UCSD-AML1 (cell line): ENCODE data around the gene CIB4.

Experiments
- DNase-seq: peaks from one replicate; lab custom pipeline; 2025; ENCODE audit not compliant: unreplicated experiment; lab: John Stamatoyannopoulos, UW

The CIB4 gene

DNA sequence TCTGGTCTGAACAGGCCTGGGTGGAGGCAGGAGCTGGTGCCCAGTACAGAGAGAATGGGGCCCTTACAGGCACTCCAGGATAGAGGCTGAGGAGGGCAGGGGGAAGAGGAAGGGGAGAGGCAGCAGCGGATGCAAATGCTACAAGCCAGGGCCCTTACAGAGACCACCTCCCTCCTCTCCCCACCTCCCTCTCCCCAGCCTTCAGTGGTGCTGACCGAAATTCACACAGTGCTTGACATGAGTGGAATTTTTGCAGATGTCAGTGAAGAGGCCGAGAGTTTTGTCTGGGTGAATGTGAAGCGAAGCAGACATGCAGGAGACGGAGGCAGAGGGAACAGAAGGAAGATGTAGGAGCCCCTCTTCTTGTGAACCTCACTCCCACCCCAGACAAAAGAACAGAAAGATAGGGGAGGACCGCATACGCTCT, 31.9 kb downstream of the CIB4 start:
- DNase-seq = no peak

DNA sequence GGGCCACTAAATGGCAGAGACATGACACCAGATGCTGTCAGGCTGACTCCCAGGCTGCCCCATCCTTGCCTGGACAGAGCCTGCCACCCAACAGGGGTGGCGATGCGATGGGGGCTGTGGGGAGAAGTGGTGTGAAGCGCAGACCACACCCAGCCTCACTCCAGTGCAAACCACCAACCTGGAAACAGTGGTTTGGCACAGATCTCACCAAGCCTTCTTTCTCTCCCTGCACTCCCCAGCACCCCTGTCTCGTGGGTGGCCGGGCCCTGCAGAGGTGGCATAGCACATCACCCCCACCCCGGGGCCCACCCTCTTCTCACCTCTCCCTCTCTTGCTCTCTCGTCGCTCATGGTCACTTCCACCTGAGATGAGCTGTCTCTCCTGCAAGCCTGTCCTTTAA, 32.6 kb downstream of the CIB4 start:
- DNase-seq = no peak

DNA sequence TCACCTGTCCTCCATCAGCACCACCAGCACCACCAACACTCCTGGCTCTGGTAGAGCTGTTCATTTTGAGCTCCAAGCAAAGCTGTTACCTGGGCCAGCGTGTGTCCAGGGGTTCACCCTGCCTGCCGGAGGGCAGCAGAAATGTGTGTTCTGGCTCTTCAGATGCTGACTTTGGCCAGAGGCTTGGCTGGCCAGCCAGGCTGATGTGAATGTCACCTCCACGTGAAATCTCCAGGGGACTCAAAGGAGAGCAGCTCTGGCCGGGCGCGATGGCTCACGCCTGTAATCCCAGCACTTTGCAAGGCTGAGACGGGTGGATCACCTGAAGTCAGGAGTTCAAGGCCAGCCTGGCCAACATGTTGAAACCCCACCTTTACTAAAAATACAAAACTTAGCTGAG, 33.5 kb downstream of the CIB4 start:
- DNase-seq = no peak

DNA sequence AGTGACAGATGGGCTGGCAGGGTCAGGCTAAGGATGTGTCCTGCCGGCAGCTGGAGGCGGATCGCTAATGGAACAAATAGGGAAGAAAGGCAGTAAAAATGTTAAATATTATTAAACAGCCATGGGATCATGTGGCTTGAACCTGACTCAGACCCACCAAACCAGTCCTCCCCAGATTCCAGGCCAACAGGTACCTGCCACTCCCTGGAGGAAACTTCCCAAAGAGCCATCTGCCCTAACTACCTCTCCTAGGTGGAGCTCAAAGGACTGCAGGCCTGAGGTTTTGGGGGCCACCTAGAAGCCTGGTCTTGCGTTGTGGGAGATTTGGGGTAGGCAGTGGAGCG, 34.3 kb downstream of the CIB4 start:
- DNase-seq = no peak

DNA sequence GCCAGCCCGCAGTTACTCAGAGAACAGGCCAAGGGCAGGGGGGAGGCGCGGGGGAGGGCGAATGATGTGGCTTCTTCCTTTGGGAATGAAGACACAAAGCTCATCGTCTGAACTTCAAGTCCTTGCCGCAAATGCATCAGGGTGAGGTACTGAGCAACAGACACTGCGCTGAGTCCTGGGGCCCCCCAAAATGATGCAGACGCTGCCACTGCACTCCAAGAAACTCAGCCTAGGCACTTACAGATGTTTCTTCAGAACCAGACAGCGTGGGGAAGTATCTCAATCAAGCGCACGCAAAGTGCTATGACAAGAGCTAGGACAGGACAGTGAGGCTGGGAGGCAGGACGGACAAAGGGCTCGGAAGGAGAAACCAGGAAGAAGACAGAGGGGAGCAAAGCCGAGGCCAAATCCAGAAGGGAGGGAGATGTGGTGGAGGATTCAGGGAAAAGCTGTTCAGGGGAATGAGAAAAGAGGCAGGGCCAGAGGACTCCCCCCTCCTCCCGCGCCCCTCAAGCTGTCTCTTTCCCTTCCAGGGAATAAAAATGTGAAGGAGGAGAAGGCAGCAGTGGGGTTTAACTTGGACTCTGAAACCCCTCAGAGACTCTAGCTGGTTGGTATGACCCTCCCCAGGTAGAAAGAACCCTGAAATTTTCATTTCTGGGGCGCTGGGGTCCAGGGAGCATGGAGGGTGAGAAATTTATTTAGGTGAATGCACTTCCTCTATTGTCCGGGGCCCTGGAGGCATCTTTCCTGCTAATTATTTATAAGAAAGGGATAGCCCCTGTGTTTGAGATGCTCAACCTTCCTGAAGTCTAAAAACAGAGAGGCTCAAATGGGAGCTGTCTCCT, 34.9 kb downstream of the CIB4 start:
- DNase-seq = no peak

DNA sequence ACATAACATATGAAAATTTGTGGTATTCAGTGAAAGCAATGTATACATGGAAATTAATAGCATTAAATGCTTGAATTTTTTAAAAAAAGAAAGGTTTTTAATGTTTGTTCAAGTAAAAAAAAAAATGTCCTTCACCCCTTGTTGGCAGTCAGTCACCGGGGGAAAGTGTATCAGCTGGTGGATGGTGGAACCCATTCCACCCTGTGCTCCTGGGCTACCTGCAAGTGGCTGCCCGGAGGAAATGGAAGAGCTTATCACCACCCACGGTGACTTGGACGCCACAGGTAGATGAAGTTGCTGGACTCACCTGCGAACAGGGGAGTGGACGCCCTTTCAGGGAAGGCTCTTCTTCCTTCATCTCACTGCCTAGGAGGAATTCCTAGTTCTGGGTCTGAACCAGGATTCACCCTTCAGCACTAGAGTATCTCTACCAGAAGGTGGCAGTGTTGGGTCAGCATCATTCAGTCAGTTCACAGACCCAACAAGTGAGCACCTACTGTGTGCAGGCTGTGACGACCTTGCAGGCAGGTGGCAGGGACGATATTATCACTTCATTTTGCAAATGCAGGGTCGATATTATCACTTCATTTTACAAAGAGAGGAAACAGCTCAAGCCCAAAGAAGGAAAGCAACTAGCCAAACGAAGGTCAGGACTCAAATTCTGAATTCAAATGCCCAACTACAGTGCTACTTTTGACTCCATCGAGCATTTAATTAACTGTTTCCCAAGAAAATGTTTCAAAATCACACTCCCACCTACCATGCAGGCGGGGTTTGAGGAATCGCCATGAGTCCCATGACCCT, 35.8 kb downstream of the CIB4 start:
- DNase-seq = peak; percentile 23

DNA sequence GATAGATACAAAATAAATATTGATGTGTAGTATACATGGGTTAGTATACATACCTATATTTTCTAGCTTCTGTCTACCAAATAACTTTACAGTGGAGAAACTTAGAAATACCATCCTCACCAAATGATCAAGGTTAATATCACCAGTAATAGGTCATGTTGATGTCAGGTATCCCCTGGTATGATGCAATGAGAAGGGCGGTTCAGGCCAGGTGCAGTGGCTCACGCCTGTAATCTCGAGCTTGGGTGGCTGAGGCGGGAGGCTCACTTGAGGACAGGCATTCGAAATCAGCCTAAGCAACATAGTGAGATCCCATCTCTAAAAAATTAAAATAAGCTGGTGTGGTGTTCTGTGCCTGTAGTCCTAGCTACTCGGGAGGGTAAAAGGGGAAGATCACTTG, 38.6 kb downstream of the CIB4 start:
- DNase-seq = no peak

DNA sequence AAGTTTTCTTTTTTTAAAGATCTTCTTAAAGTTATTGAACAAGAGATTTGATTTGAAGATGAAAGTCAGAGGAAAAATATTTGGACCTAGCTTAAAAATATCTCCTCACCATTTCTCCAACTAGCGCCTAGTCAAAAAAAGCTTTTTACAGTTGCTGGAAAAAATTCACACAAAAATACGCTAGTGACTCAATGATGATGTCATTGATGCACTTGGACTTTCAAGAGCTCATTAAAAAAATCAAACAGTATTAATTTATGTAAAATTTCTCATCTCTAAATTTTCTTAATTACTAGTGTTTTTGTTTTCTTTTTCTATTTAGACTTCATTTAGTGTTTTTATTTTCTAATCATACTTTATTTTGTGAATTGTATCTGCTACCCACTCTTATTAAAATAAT, 41.8 kb downstream of the CIB4 start:
- no peak for DNase-seq

DNA sequence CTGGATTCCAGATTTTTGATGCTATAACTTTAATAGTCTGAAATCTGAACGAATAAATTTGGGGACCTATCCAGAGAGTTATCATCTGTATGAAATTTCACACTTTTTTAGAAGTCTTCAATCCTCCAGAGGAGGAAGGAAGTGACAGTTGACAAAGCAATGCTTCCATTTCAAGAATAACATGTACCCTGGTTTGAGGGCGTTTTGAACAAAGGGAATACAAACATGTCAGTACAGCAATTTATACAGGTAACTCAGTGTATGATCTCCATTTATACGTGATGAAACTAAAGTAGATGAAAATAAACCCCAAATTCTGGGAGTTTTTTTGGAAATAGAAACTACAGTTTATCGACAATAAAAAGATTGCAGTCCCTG, 42.2 kb downstream of the CIB4 start:
- DNase-seq = no peak

DNA sequence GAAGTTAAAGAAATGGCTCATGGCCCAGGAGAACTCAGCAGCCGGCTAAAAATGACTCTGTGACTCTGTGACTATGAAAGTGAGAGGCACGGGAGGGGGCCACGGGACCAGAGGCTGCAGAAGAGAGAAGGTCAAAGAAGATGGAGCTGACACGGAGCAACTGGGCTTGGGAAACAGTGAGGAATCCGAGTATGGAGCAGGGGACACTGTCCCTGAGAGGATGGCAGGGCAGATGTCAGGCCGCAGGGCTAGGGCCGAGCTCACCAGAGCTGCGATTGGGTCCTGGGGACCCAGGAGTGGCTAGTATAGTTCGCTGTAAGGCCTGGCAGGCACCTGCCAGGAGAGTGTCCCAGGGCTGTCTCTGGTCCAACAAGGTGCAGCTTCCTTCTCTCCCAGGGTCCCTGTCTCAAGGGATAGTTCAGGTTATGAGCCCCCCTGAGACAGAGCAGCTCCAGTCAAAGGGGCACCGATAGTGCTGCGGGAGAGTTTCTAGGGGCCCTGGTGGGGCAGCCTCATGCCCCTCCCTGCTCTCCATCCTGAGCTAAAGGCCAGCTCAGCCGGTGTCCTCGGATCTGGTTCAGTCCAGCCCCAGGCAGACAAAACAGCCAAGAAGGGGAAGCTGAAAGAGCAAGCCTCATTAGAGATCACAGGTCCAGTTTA, 42.7 kb downstream of the CIB4 start:
- no peak for DNase-seq

DNA sequence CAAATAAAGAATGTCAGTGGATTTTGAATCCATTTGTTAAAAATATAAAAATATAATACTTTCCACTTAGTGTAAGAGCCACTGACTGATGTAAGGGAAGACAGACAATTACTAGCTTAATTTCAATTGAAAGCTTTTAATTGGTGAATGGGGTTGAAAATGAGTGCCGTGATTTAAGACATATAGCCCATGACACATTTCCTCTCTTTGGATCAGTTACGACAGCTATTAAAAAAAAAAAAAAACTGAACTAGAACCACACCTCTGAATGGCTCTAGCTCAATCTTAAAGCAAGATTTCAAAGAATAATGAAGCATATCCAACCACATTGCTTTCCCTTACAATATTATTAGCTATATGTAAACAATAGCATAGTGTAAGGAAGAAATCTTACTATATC, 44.0 kb downstream of the CIB4 start:
- DNase-seq = no peak

DNA sequence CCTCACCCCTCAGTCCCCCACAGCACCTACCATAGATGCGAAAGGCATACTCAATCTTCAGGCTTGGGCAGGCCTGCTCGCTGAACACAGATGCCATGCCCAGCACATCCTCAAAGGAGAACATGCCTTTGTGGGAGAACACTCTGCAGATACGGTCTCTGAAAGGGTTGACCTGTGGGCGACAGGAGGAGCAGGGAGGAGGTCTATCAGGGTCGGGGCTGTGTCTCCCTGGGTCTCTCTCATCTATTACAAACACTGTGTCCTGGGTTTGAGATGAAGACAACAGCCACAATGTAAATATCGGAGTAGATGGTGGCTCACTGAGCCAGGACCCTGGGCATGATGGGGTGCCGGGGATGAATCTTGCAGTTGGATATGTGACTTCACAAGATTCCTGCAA, 46.0 kb downstream of the CIB4 start:
- DNase-seq = no peak

DNA sequence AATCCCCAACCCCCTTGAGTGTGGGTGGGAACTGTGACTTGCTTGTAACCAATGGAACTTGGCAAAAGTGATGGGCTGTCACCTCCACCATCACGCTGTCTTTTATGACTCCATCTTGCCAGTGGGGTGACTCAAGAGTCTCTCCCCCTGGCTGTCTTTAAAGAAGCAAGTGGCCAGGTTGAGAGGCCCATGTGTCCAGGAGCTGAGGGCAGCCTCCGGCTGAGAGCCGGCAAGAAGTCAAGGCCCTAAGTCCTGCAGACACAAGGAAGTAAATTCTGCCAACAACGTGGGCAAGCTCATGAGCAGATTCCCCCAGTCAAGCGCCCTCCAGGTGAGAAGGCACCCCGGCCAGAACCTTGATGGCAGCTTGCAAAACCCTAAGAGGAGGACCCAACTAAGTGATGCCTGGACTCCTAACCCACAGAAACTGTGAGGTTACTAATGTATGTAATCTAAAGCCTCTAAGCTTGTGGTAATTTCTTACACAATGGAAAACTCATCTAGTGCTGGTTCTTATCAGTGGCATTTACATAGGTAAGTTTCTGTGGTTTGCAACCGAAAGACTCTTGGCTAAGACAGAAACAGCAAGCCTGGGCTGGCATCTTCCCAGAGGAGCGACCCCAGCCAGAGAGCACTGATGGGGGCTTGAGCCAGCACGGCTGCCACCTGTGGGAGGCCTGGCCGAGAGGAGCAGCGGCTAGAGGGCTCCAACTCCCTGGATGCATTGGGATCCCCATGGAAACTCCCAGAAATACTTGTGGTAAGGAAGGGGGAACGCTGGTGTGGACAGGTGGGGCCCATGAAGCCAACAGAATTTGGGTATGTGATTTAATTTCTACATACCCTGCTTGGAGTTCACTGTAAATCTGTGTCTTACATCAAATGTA, 49.3 kb downstream of the CIB4 start:
- no peak for DNase-seq

DNA sequence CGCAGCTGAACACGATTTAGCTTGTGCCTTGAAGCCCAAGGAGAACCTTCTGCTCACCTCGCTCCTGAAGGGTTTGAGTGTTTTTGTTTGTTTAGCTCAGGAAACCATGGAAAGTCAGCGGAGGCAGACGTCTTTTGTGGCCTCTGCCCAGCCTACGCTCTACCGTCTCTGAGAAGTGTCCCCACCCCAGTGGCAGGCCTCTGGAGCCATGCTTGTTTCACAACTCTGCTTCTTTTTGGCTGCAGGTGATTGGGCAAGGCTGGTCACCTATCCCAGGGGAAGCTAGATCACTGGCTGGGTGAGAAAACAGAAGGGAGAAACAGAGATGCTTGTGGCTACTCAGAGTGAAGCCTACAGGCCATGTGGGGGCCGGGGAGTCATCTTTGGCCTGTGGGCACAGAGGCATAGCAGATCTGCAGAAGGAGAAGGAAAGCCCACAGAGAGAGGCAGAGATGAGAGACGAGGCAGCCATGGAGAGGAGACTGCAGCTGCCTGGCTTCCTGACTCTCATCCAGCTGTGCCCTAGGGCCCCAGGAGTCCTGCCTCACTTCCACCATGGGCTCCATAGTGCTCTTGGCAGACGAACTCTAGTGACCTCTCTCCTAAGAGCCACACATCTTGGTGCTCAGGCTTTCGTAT, 50.1 kb downstream of the CIB4 start:
- no peak for DNase-seq

DNA sequence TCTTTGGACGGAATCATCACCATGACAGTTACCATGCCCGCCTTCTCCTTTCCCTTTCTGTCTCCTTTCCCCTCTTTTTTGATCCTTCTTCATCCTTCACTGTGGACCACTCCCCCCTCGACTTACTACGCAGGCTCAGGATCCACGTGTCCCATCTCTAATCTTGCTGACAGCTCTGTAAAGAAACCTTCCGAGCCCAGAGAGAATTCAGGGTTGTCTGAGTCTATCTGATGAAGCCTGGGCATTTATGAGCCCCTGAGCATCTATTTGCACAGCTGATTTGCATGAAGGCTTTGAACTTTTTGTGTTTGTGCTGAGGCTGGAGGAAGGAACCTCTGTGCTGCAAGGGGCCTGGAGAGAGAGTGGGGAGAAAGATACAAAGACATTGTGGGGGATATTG, 50.7 kb downstream of the CIB4 start:
- DNase-seq = no peak

DNA sequence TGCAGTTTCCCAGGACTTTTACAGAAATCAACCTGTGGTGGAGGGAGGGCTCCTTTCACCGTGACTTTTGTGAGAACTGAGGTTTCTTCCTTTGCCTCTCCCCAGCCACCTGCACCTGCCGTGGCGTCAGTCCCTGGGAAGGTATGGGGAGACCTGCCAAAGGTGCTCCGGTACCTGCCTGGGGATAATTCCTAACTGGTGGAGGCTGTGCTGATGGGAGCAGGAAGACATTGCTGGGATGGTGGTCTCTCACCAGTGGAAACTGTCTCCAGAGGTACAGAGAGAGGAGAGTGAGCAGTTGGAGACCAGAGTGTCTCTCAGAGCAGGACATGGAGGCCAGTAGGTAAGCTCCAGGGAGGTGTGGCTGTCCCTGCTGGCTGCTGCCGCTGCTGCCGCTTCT, 52.6 kb downstream of the CIB4 start:
- DNase-seq = no peak

DNA sequence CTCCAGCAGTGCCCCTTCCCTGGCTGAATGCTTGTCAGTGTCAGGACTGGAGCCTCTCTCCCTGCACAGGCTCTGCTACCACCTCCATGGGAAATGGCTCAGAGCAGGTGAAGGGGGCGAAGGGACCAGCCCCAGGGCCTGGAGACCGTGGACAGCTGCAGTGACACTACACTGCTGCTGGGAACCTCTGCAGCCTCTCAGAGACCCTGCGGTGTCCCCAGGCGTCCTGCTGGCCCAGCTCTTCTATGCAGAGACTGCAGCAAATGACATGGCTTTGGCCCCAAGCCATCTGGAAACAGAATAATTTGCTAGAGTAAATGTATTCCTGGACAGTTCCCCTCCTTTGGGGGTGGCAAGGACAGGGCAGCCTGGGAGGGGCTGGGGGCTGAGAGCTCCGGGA, 53.2 kb downstream of the CIB4 start:
- no peak for DNase-seq

DNA sequence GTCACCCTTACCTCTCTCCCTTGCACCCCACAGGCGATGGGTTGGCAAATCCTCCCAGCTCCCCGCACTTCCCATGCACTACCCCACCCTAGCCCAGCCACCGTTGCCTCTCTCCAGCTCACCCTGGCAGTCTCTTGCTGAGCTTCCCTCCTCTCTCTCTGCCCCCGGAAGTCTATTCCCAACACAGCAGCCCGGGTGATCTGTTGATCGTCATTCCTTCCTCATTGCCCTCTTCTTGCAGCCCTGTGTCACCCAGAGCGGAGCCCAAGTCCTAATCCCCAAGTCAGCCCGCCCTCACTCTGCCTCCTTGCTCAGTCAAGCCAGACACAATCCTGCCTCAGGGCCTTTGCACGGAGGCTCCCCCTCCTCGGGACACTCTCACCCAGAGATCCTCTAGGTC, 55.2 kb downstream of the CIB4 start:
- no peak for DNase-seq

DNA sequence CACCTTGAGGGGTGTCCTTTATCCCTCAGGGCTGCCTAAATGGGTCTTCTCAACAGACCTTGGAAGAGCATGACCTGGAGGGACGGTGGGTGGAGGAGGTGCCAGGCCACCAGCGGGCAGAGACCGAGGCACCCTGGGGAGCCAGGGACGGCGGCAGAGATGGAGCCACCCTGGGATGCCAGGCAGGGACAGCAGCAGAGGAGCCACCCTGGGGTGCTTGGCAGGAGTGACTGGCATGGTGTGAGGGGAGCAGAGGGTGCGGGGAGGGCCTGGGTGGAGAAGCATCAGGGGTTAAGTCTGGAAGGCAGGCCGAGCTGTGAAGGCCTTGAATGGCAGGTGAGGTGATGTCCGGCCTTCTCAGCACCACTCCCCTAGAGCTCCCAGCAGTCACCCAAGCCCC, 56.1 kb downstream of the CIB4 start:
- no peak for DNase-seq

DNA sequence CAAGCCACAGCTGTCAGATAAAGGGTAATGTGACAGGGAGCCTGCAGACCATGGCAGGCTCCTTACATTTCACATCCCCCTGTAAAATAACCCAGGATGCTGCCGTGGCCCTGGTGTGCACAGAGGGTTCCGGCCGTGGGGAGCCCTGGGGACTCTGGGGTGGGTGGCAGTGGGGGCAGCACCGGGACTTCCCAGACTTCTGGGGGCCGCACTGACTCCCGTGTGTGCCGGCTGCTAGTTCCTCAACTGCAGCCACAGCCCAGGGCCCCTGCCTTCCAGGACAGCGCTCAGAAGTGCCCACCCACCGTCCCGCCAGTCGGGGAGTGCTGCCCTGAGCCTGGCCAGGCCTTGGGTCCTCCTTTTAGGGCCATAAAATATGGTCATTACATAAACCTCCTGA, 56.5 kb downstream of the CIB4 start:
- DNase-seq = no peak

DNA sequence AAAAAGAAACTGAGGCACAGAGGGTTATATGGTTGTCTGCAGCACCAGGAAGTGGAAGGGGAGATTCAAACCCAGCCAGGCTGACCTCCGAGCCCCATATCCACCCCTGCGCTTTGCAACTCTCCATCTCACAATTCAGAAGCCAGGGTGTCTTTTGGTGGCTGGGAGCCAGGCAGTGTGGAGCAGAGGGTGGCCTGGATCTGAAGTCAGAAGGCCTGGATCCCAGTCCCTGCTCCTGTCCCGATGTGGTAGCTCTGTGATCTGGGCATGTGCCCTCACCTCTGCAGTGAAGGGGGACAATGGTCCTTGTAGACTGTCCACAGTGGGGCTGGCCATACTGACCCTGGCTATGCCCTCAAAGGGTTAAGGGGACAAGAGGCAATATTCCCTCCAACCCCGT, 57.0 kb downstream of the CIB4 start:
- no peak for DNase-seq
